ENCODE data around the gene TP53RK.

TP53RK gene

GRCh38 chr20:46638134-46638897, 50.9 kb downstream of the TP53RK start:
- no peak for DNase-seq (ENCODE audit: low spot score)

- no peak for DNase-seq (ENCODE audit: low spot score)
Measured at GRCh38 chr20:46637427-46638133, 51.7 kb downstream of the TP53RK start.

GRCh38 chr20:46637020-46637419, 52.2 kb downstream of the TP53RK start:
- DNase-seq (ENCODE audit: low spot score): no peak

- no peak for DNase-seq (ENCODE audit: low spot score)
Measured at GRCh38 chr20:46636514-46636913, 52.7 kb downstream of the TP53RK start.

GRCh38 chr20:46635514-46636136, 53.6 kb downstream of the TP53RK start:
- DNase-seq (ENCODE audit: low spot score): no peak

- DNase-seq (ENCODE audit: low spot score): no peak
Measured at GRCh38 chr20:46634528-46634927, 54.7 kb downstream of the TP53RK start.

All from CD4-positive, alpha-beta T cell treated with Interleukin-2 at 100 ng/mL for 4 hours (primary cell).